ENCODE data around the gene RPH3AL. TPM values are rescaled to one million over a fixed set of nuclear protein-coding genes. Genes with fewer than 3 reads are reported as not detected.
"Not testable (repeated sequence)": the region's sequence is repeated elsewhere in the genome, so short reads cannot be mapped to it uniquely, and the experiment has no call there.

Gene RPH3AL
- total RNA-seq, 6 experiments from 2014 or later, result 17.6 to 74.0 (median 25.7) TPM

- 70% methylated on average over 4 of the region's 8 CpGs for WGBS (ENCODE audit: insufficient coverage, low coverage, low lambda C conversion rate, missing lambda C conversion rate)
- no peak for ATAC-seq
- Histone ChIP-seq H3K36me3 (no peaks in the 10 kb centered on the region), H3K9me3 (no peaks in the 10 kb centered on the region), H3K27ac (no peak overlapping the region), H3K27me3 (no peaks in the 10 kb centered on the region), H3K4me3 (no peak overlapping the region), H3K4me1 (peaks cover 0 to 18% (median 5%) of the 10 kb centered on the region in 4 donors)
- intact Hi-C loops (cut with DNase I), result no loop called here
- DNase-seq, result peak; percentile 13 to 37 (median 20)
- TF ChIP-seq CTCF (IDR thresholded peaks at IDR 0.05), result no peak
- TF ChIP-seq POLR2A (IDR thresholded peaks at IDR 0.05), result no peak
Observed at GRCh38 chr17:237406-237955, 115.1 kb downstream of the RPH3AL start.

DNA sequence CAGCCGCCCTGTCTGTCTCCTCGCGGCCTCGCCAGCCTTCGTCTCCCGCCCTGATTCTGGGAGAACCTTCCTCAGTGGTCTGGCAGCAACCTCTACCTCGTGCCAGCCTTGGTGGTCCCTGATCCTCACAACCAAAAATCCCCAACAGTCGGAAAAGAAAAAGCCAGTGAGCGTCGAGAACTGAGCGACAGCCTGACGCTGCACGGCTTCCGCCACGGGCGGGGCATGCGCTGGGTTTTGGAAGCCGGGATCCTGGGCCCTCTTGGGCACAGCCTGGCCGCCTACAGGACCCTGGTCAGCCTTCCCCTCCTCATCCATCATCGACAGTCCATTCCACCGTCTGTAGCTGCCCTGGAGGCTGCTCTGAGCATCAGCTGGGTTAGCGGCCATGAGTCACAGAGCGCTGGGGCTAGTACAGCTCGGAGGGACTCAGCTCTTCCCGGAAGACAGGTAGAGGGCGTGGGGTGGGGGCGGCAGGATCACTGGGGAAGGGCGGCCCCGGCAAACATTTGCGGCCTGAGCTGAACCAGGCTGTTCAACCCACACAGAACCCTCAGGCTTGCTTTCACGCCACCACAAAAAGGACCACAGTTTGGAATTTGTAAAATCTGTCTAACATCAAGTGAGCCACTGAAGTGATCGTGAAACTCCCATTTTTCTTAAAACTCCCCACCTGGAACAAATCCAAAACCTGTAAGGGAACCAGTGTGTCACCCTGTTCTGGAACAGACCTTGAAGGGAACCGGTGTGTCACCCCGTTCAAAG is 115.8 kb downstream of the RPH3AL start:
- TF ChIP-seq POLR2A (IDR thresholded peaks at IDR 0.05), result no peak
- ATAC-seq (no peak), DNase-seq (peak; percentile 11 to 37 (median 37))
- Histone ChIP-seq H3K27me3 (no peaks in the 10 kb centered on the region), H3K9me3 (no peaks in the 10 kb centered on the region), H3K36me3 (no peaks in the 10 kb centered on the region), H3K4me1 (peaks cover 0 to 18% (median 5%) of the 10 kb centered on the region in 4 donors), H3K27ac (no peak overlapping the region), H3K4me3 (no peak overlapping the region)
- intact Hi-C loops (cut with DNase I), result no loop called here
- 83% methylated on average over 17 of the region's 34 CpGs for WGBS (ENCODE audit: insufficient coverage, low coverage, low lambda C conversion rate, missing lambda C conversion rate)

DNA sequence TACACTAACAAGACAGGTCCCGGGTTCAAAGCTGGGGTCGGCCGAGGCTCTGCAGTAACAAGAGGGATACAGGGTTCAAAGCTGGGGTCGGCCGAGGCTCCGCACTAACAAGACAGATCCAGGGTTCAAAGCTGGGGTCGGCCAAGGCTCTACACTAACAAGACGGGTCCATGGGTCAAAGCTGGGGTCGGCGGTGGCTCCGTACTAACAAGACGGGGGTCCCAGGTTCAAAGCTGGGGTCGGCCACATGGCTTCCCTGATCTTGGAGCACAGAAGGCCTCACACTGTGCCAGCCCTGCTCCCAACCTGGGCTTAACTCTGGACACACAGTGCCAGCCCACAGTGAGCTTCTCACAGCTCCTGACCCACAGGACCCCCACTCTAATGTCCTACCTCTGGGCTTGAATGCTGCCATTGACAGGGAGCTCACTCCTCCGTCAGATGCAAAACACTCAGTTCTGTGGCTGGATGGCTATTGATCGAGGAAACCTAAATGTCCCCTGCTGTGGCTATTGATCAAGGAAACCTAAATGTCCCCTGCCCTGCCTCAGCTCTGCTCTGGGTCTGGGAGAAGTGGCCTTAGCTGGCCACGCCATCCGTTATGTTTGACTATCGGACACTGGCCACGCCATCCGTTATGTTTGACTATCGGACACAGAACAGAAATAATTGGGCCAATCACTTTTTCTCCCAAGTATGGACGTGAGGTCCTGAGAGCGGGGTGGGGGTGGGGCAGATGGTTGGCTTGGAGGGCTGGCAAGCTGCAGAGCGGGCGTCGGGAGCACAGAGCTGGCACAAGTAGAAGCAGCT is 116.6 kb downstream of the RPH3AL start:
- Histone ChIP-seq H3K4me1 (peaks cover 0 to 18% (median 5%) of the 10 kb centered on the region in 4 donors), H3K36me3 (no peaks in the 10 kb centered on the region), H3K4me3 (no peak overlapping the region), H3K9me3 (no peaks in the 10 kb centered on the region), H3K27me3 (no peaks in the 10 kb centered on the region), H3K27ac (no peak overlapping the region)
- DNase-seq (peak; percentile 13 to 50 (median 39)), ATAC-seq (no peak)
- TF ChIP-seq POLR2A (IDR thresholded peaks at IDR 0.05), result no peak
- TF ChIP-seq CTCF (IDR thresholded peaks at IDR 0.05), result no peak
- 97% methylated on average over 10 of the region's 26 CpGs for WGBS (ENCODE audit: insufficient coverage, low coverage, low lambda C conversion rate, missing lambda C conversion rate)
- intact Hi-C loops (cut with DNase I), result no loop called here

DNA sequence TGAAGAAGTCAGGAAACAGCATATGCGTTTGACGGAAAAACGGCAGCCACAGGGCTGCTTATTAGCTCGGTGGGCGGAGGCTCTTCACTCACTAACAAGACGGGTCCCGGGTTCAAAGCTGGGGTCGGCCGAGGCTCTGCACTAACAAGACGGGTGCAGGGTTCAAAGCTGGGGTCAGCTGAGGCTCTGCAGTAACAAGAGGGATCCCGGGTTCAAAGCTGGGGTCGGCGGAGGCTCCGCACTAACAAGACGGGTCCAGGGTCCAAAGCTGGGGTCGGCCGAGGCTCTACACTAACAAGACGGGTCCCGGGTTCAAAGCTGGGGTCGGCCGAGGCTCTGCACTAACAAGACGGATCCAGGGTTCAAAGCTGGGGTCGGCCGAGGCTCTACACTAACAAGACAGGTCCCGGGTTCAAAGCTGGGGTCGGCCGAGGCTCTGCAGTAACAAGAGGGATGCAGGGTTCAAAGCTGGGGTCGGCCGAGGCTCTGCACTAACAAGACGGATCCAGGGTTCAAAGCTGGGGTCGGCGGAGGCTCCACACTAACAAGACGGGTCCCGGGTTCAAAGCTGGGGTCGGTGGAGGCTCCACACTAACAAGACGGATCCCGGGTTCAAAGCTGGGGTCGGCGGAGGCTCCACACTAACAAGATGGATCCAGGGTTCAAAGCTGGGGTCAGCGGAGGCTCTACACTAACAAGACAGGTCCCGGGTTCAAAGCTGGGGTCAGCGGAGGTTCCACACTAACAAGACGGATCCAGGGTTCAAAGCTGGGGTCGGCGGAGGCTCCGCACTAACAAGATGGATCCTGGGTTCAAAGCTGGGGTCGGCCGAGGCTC is 117.4 kb downstream of the RPH3AL start:
- DNase-seq, result peak; percentile 10 to 49 (median 38)
- H3K27ac ChIP-seq, result peak overlapping the region in 1 of 3 donors; percentile 59
- peaks cover 0 to 18% (median 5%) of the 10 kb centered on the region in 4 donors for H3K4me1 ChIP-seq
- H3K9me3 ChIP-seq; intact Hi-C loops (cut with DNase I); H3K4me3 ChIP-seq; H3K36me3 ChIP-seq; H3K27me3 ChIP-seq; ATAC-seq: not testable (repeated sequence)
- 78% methylated on average over 16 of the region's 48 CpGs for WGBS (ENCODE audit: insufficient coverage, low coverage, low lambda C conversion rate, missing lambda C conversion rate)

- ATAC-seq; intact Hi-C loops (cut with DNase I); H3K4me3 ChIP-seq; H3K9me3 ChIP-seq; H3K36me3 ChIP-seq; H3K27me3 ChIP-seq: not testable (repeated sequence)
- 69% methylated on average over 16 of the region's 23 CpGs for WGBS (ENCODE audit: insufficient coverage, low coverage, low lambda C conversion rate, missing lambda C conversion rate)
- Histone ChIP-seq H3K27ac (peak overlapping the region in 1 of 3 donors; percentile 59), H3K4me1 (peaks cover 0 to 18% (median 5%) of the 10 kb centered on the region in 4 donors)
- DNase-seq, result peak; percentile 29 to 46 (median 38)
Observed at GRCh38 chr17:234163-234993, 118.2 kb downstream of the RPH3AL start.

Measured in right lobe of liver (tissue), 6 donors.